OCI-LY1 (cell line): ENCODE measurements around the gene CSMD2.

Source experiments
- EZH2 ChIP-seq: fragments of 200-600 bp; sonication (generic), shearing (Covaris generic); IDR thresholded peaks from 2 replicates; pipeline ENCODE4 v1.8.0; 2017; ENCODE audit warnings: borderline replicate concordance, mixed run types, mild to moderate bottlenecking, antibody characterized with exemption, low read length, moderate library complexity, mixed read lengths
- TF ChIP-seq, protein P1 (sequence below): fragments of 200-600 bp; sonication (generic), shearing (Covaris generic); IDR thresholded peaks from 2 replicates; pipeline ENCODE4 v1.5.1; 2017; ENCODE audit warnings: mild to moderate bottlenecking, antibody characterized with exemption, low read length, moderate library complexity, mixed read lengths

GRCh38 chr1:33696311-33696710 is 468.7 kb downstream of the CSMD2 start:
- TF ChIP-seq, protein P1, sequence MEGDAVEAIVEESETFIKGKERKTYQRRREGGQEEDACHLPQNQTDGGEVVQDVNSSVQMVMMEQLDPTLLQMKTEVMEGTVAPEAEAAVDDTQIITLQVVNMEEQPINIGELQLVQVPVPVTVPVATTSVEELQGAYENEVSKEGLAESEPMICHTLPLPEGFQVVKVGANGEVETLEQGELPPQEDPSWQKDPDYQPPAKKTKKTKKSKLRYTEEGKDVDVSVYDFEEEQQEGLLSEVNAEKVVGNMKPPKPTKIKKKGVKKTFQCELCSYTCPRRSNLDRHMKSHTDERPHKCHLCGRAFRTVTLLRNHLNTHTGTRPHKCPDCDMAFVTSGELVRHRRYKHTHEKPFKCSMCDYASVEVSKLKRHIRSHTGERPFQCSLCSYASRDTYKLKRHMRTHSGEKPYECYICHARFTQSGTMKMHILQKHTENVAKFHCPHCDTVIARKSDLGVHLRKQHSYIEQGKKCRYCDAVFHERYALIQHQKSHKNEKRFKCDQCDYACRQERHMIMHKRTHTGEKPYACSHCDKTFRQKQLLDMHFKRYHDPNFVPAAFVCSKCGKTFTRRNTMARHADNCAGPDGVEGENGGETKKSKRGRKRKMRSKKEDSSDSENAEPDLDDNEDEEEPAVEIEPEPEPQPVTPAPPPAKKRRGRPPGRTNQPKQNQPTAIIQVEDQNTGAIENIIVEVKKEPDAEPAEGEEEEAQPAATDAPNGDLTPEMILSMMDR: no peak
- no peak for TF ChIP-seq EZH2
